Astrocyte (in vitro differentiated cells and primary cell): Measurements from ENCODE around the gene SLC6A3. TPM values are rescaled to one million over a fixed set of nuclear protein-coding genes. Genes with fewer than 3 reads are reported as not detected.

ENCODE experiments used
- DNase-seq: peaks from one replicate; pipeline ENCODE4 v3.0.0-alpha.2; 2010; ENCODE audit warnings: low read depth
- FAIRE-seq: peaks from 2 replicates; lab custom pipeline; 2011; peaks lifted over from hg19 to GRCh38; lab: Jason Lieb, UNC
- H2AFZ ChIP-seq: 2 replicates; pipeline ENCODE4 v1.6.0; 2012; ENCODE audit warnings: low read depth, low read length, inconsistent platforms
- H3K27ac ChIP-seq: 2 replicates; pipeline ENCODE4 v1.5.1; 2011; ENCODE audit warnings: low read depth, low read length, inconsistent platforms
- H3K27me3 ChIP-seq: 2 replicates; pipeline ENCODE4 v1.6.0; 2011; ENCODE audit warnings: low read length, inconsistent platforms; ENCODE audit not compliant: insufficient read depth
- H3K36me3 ChIP-seq: 2 replicates; pipeline ENCODE4 v1.5.1; 2011; ENCODE audit warnings: low read length, inconsistent platforms; ENCODE audit not compliant: insufficient read depth
- H3K4me1 ChIP-seq: 2 replicates; pipeline ENCODE4 v1.5.1; 2011; ENCODE audit warnings: low read length, inconsistent platforms; ENCODE audit not compliant: insufficient read depth
- H3K4me2 ChIP-seq: 2 replicates; pipeline ENCODE4 v1.6.0; 2012; ENCODE audit warnings: low read length, inconsistent platforms
- H3K4me3 ChIP-seq: 2 replicates; pipeline ENCODE4 v1.5.1; 2011; ENCODE audit warnings: low read depth, mild to moderate bottlenecking, low read length, inconsistent platforms; ENCODE audit not compliant: insufficient read depth
- H3K79me2 ChIP-seq: 2 replicates; pipeline ENCODE4 v1.6.0; 2012; ENCODE audit warnings: mild to moderate bottlenecking, low read length, inconsistent platforms; ENCODE audit not compliant: insufficient read depth
- H3K9ac ChIP-seq: 2 replicates; pipeline ENCODE4 v1.6.0; 2012; ENCODE audit warnings: mild to moderate bottlenecking, low read length, inconsistent platforms
- H3K9me3 ChIP-seq: 2 replicates; pipeline ENCODE4 v1.5.1; 2012; ENCODE audit warnings: low read depth, mild to moderate bottlenecking, low read length, inconsistent platforms; ENCODE audit not compliant: insufficient read depth
- H4K20me1 ChIP-seq: 2 replicates; pipeline ENCODE4 v1.6.0; 2012; ENCODE audit warnings: low read length, inconsistent platforms; ENCODE audit not compliant: insufficient read depth
- H3K27ac Mint-ChIP-seq: one replicate; pipeline ENCODE4 v1.8.0; 2021; ENCODE audit warnings: mild to moderate bottlenecking, mixed read lengths; ENCODE audit not compliant: unreplicated experiment
- H3K27me3 Mint-ChIP-seq: one replicate; pipeline ENCODE4 v1.8.0; 2021; ENCODE audit warnings: low read depth, mixed read lengths; ENCODE audit not compliant: unreplicated experiment
- H3K36me3 Mint-ChIP-seq: one replicate; pipeline ENCODE4 v1.8.0; 2021; ENCODE audit warnings: low read depth, mixed read lengths; ENCODE audit not compliant: unreplicated experiment
- H3K4me1 Mint-ChIP-seq: one replicate; pipeline ENCODE4 v1.8.0; 2021; ENCODE audit warnings: low read depth, mixed read lengths; ENCODE audit not compliant: unreplicated experiment
- H3K4me3 Mint-ChIP-seq: one replicate; pipeline ENCODE4 v1.8.0; 2021; ENCODE audit warnings: mild to moderate bottlenecking, moderate library complexity, mixed read lengths; ENCODE audit not compliant: unreplicated experiment
- H3K9me3 Mint-ChIP-seq: one replicate; pipeline ENCODE4 v1.8.0; 2021; ENCODE audit warnings: mild to moderate bottlenecking, mixed read lengths; ENCODE audit not compliant: unreplicated experiment
- CTCF ChIP-seq: IDR thresholded peaks from 2 replicates; pipeline ENCODE4 v1.5.1; 2011; ENCODE audit warnings: low read depth, mild to moderate bottlenecking, inconsistent platforms, low read length, moderate library complexity; ENCODE audit not compliant: insufficient read depth
- EZH2 ChIP-seq: IDR thresholded peaks from 2 replicates; pipeline ENCODE4 v1.6.1; 2012; ENCODE audit warnings: mild to moderate bottlenecking, low read length, inconsistent platforms; ENCODE audit not compliant: insufficient read depth
- total RNA-seq: library from RNA; stranded (reverse); gene quantifications from 2 replicates; pipeline ENCODE4 v1.2.1, GENCODE V29; 2021

The SLC6A3 gene
- total RNA-seq, 1 donor from 2014 or later, result 0.07 TPM

GRCh38 chr5:1487079-1487764 lies 42.0 kb upstream of the SLC6A3 start:
- no peaks in the 10 kb centered on the region for H3K79me2 ChIP-seq
- Mint-ChIP-seq H3K4me1 (peaks cover 12% of the 10 kb centered on the region), H3K27ac (no peak overlapping the region), H3K9me3 (no peaks in the 10 kb centered on the region), H3K27me3 (no peaks in the 10 kb centered on the region), H3K36me3 (peaks cover 14% of the 10 kb centered on the region), H3K4me3 (no peak overlapping the region)
- no peak for TF ChIP-seq CTCF
- TF ChIP-seq EZH2, result no peak
- no peak overlapping the region for H3K4me3 ChIP-seq
- no peak for DNase-seq
- H3K27me3 ChIP-seq, result no peaks in the 10 kb centered on the region
- H3K36me3 ChIP-seq, result peaks cover 6% of the 10 kb centered on the region
- no peak overlapping the region for H2AFZ ChIP-seq
- H3K4me1 ChIP-seq, result peaks cover 16% of the 10 kb centered on the region
- H3K4me2 ChIP-seq, result no peak overlapping the region
- no peaks in the 10 kb centered on the region for H3K9me3 ChIP-seq
- no peak overlapping the region for H3K9ac ChIP-seq
- H4K20me1 ChIP-seq, result peaks cover 67% of the 10 kb centered on the region
- no peak overlapping the region for H3K27ac ChIP-seq
- FAIRE-seq, result no peak

- Histone ChIP-seq H3K4me2 (no peak overlapping the region), H3K27ac (no peak overlapping the region), H3K9me3 (no peaks in the 10 kb centered on the region), H3K4me3 (no peak overlapping the region), H2AFZ (no peak overlapping the region), H3K9ac (no peak overlapping the region), H3K27me3 (no peaks in the 10 kb centered on the region), H3K36me3 (peaks cover 3% of the 10 kb centered on the region), H3K4me1 (peaks cover 16% of the 10 kb centered on the region), H4K20me1 (peaks cover 61% of the 10 kb centered on the region), H3K79me2 (no peaks in the 10 kb centered on the region)
- Mint-ChIP-seq H3K4me1 (peaks cover 12% of the 10 kb centered on the region), H3K27ac (no peak overlapping the region), H3K27me3 (no peaks in the 10 kb centered on the region), H3K4me3 (no peak overlapping the region), H3K36me3 (peaks cover 12% of the 10 kb centered on the region), H3K9me3 (no peaks in the 10 kb centered on the region)
- TF ChIP-seq CTCF (no peak), EZH2 (no peak)
- FAIRE-seq (no peak), DNase-seq (no peak)
These were observed 41.0 kb upstream of the SLC6A3 start for GRCh38 chr5:1486271-1486670.

GRCh38 chr5:1485579-1486118 lies 40.4 kb upstream of the SLC6A3 start:
- H3K27me3 Mint-ChIP-seq, result no peaks in the 10 kb centered on the region
- no peaks in the 10 kb centered on the region for H3K9me3 Mint-ChIP-seq
- H3K4me3 ChIP-seq, result no peak overlapping the region
- H3K4me2 ChIP-seq, result no peak overlapping the region
- peaks cover 16% of the 10 kb centered on the region for H3K4me1 ChIP-seq
- no peak overlapping the region for H3K27ac ChIP-seq
- peaks cover 63% of the 10 kb centered on the region for H4K20me1 ChIP-seq
- TF ChIP-seq EZH2 (no peak), CTCF (no peak)
- no peak overlapping the region for H3K9ac ChIP-seq
- no peak for FAIRE-seq
- H3K79me2 ChIP-seq, result no peaks in the 10 kb centered on the region
- H3K9me3 ChIP-seq, result no peaks in the 10 kb centered on the region
- H3K27me3 ChIP-seq, result no peaks in the 10 kb centered on the region
- peaks cover 12% of the 10 kb centered on the region for H3K36me3 Mint-ChIP-seq
- DNase-seq, result no peak
- H3K4me1 Mint-ChIP-seq, result peaks cover 12% of the 10 kb centered on the region
- no peak overlapping the region for H2AFZ ChIP-seq
- no peaks in the 10 kb centered on the region for H3K36me3 ChIP-seq
- no peak overlapping the region for H3K27ac Mint-ChIP-seq
- no peak overlapping the region for H3K4me3 Mint-ChIP-seq
